GM18505 (cell line): Measurements from ENCODE around the gene PRKG1.

Source experiments
- ATAC-seq: cut with Tn5 transposase; IDR thresholded peaks from one replicate; pipeline ENCODE4 v1.9.1; 2021; ENCODE audit not compliant: unreplicated experiment
- POLR2A ChIP-seq: IDR thresholded peaks from 4 replicates; pipeline ENCODE4 v1.6.1; 2011; ENCODE audit warnings: borderline replicate concordance; ENCODE audit not compliant: insufficient read depth, insufficient read length; ENCODE audit errors: extremely low read depth

Gene PRKG1

GRCh38 chr10:51760864-51761640 lies 686.8 kb downstream of the PRKG1 start:
- ATAC-seq: no peak
- TF ChIP-seq POLR2A: no peak

- ATAC-seq: no peak
- no peak for TF ChIP-seq POLR2A
These were observed 689.5 kb downstream of the PRKG1 start for GRCh38 chr10:51763746-51764145.

DNA sequence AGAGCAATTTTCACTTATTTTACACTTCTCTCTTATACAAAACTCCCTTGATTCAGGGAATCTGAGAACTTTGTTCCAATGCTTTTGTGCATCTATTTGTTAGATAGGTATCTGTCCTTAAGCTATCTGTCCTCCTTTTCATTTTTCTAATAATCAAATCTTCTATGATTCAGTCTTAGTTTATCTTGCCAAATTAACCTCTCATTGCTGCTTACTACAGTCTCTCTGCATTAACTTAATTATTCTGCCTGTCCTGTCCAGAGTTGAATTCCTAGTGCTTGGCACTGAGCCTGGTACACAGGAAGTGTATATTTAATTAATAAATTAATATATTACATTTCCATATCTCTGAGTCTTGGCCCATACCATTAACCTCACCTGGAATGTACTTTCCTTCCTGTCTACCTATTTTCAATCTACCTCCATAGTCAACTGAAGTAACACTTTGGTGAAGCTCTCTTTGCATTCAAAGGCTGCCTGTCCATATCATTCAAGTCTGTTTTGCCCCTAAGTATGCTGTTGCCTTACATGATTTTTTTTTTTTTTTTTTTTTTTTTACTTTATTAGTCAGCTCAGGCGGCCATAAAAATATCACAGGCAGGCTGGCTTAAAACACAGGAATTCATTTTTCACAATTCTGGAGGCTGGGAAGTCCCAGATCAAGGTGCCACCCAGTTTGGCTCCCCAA lies 691.1 kb downstream of the PRKG1 start:
- TF ChIP-seq POLR2A: no peak
- no peak for ATAC-seq

DNA sequence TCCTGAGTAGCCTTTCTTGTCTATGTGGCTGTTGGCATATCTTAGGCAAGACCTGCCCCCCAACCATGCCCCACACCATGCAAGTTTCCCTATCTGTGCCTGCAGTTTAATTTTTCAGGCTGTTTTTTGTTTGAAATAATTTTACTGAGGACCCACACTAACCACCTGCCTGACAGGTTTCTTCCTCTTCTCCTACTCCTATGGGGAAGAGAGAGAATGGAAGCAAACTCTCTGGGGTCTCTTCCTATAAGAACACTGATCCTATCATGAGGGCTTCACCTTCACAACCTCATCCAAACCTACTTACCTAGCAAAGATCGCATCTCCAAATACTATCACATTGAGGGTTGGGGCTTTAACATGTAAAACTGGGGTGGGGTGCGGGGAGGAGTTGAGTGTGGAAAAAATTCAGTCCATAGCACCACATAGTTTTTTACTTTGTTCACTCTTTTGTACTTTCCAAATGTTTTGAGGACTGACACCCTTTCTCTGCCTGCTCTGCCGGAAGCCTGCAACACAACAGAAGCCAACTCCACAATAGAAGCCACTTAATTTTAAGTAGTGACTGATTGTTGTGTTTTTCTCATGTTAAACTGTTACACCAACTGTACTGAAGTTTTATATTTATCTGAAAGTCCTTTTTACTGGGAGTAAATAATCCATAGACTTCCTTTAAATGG lies 692.3 kb downstream of the PRKG1 start:
- ATAC-seq: no peak

DNA sequence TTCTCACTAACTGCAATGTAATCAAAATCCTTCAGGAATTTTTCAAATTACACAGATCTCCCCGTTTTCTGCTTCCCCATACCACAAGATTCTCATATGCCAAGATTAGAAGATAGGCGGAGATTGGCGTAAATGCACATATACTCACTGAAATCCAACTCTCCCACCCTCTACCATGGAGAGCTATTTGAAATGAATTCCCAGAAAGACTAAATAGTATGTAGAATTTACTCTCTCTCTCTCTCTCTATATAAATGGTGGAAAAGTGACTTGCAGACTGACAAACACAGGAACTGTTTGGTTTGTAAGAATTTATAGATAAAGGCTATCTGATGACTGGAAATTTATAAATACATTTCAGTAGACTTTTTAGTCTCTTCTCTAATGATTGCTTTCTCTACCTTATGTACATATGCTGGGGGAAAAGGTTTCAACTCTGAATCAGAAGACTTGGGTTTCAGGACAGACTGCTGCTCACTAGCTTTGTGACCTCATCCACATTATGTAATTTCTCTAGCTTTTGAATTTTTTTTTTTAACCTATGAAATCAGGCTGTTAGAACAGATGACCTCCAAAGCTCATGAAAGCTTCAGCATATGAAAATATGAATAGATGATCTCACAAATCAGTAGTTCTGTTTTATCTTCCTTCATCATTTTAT lies 692.9 kb downstream of the PRKG1 start:
- TF ChIP-seq POLR2A: no peak

More for the DNA sequence above, 692.3 kb downstream of the PRKG1 start:
- TF ChIP-seq POLR2A: no peak

GRCh38 chr10:51768886-51769465 lies 694.7 kb downstream of the PRKG1 start:
- no peak for TF ChIP-seq POLR2A
- ATAC-seq: no peak

More for the DNA sequence above, 692.9 kb downstream of the PRKG1 start:
- ATAC-seq: no peak

DNA sequence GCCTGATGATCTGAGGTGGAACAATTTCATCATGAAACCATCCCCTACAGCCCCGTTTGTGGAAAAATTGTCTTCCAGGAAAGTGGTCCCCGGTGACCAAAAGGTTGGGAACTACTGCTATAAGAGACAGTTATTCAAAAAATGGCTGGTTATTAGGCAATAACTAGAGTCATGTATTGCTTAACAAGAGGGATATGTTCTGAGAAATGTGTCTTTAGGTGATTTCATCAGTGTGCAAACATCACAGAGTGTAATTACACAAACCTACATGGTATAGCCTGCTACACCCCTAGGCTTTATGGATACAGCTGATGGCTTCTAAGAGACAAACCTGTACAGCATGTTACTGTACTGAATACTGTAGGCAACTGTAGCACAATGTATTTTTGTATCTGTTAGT lies 696.4 kb downstream of the PRKG1 start:
- no peak for ATAC-seq
- no peak for TF ChIP-seq POLR2A

- no peak for ATAC-seq
- TF ChIP-seq POLR2A: no peak
These were observed 698.1 kb downstream of the PRKG1 start for GRCh38 chr10:51772387-51772786.

DNA sequence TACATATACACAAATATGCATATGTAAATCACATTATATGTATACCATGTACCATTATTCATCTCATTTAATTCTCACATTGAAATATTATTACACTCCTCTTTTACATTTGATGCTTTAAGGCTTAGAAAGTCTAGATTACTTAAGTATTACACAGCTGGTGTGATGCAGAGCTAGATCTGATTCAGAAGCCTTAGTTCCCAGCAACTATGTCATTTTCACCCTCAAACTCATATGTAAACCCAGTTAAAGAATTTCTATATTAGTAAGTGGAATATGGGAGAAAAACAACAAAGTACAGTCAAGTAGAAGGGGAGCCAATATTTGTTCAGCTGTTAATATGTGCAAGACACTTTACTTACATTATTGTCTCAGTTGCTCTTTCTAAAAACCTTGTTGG lies 699.4 kb downstream of the PRKG1 start:
- ATAC-seq: no peak
- TF ChIP-seq POLR2A: no peak

- no peak for TF ChIP-seq POLR2A
- no peak for ATAC-seq
These were observed 709.7 kb downstream of the PRKG1 start for GRCh38 chr10:51783941-51784340.

DNA sequence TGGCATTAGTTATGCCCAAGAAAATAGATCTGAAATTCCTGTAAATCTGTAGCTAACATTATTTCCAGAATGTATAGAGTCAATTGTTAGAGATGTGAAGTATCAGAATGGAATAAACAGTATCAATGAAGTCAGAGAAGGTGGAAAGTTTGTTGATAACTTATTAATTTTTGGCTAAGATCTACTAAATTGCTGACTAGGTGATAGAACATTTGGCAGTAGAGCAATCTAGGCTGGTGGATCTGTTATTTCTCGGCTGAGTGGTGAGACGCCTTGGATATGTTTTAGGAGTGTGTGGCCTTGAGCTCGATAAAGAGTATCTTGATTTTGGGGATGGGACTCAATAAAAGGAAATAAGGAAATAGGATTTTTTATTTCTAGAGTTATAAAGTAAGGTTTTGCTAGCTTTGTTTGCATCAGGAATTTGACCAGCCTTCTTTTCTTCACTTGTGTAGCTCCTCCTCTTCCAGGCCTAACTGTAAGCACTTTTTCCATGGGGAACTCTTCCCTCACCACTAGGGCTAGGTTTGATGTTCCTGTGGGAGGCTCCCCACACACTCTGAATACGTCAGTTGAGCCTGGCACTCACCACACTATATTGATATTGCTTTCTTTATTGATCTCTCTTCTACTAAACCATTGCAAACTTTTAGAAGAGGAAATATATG lies 711.9 kb downstream of the PRKG1 start:
- ATAC-seq: no peak
- TF ChIP-seq POLR2A: no peak

DNA sequence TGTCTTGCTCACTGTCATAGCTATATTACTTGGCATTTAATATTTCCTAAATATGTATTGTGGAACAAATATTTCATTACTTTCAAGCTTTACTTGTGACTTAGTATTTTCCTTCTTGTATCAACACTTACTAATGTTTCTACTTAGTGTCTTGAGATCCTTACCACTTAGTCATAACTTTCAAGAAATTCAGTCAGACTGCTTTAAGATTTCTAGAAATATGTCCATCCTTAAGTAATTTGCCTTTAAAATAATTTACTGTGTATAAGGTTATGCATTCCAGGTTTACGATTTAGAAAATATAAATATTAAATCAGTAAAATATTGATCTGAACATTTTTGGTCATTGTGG lies 712.4 kb downstream of the PRKG1 start:
- no peak for TF ChIP-seq POLR2A
- ATAC-seq: no peak
